PFSK-1 (cell line): ENCODE data around the gene KRT6C.

Experiments used
- FOXP2 ChIP-seq: optimal IDR thresholded peaks from 2 replicates; pipeline ENCODE3; 2011; ENCODE audit warnings: borderline replicate concordance, control low read depth, inconsistent platforms; ENCODE audit not compliant: insufficient read depth; ENCODE audit errors: extremely low read length, extremely low read depth
- POLR2AphosphoS5 ChIP-seq: IDR thresholded peaks from 2 replicates; pipeline ENCODE4 v1.6.1; 2012; ENCODE audit warnings: low read depth, mild to moderate bottlenecking, control low read depth, low read length, moderate library complexity
- TF ChIP-seq, protein P1 (sequence below), 2 experiments: IDR thresholded peaks; 2 replicates each; pipeline versions ENCODE4 v1.6.1 to v1.8.0; 2011 to 2012; ENCODE audit warnings: low read depth in 2 of 2, low read length in 2 of 2, control low read depth in 1 of 2, inconsistent platforms in 1 of 2, mild to moderate bottlenecking in 1 of 2, moderate library complexity in 1 of 2; ENCODE audit not compliant: insufficient read depth in 1 of 2

GRCh38 chr12:52452101-52452500 is 21.5 kb downstream of the KRT6C start, which contains the start of gene KRT6B:
- no peak for TF ChIP-seq POLR2AphosphoS5
- no peak for TF ChIP-seq FOXP2
- TF ChIP-seq, protein P1, sequence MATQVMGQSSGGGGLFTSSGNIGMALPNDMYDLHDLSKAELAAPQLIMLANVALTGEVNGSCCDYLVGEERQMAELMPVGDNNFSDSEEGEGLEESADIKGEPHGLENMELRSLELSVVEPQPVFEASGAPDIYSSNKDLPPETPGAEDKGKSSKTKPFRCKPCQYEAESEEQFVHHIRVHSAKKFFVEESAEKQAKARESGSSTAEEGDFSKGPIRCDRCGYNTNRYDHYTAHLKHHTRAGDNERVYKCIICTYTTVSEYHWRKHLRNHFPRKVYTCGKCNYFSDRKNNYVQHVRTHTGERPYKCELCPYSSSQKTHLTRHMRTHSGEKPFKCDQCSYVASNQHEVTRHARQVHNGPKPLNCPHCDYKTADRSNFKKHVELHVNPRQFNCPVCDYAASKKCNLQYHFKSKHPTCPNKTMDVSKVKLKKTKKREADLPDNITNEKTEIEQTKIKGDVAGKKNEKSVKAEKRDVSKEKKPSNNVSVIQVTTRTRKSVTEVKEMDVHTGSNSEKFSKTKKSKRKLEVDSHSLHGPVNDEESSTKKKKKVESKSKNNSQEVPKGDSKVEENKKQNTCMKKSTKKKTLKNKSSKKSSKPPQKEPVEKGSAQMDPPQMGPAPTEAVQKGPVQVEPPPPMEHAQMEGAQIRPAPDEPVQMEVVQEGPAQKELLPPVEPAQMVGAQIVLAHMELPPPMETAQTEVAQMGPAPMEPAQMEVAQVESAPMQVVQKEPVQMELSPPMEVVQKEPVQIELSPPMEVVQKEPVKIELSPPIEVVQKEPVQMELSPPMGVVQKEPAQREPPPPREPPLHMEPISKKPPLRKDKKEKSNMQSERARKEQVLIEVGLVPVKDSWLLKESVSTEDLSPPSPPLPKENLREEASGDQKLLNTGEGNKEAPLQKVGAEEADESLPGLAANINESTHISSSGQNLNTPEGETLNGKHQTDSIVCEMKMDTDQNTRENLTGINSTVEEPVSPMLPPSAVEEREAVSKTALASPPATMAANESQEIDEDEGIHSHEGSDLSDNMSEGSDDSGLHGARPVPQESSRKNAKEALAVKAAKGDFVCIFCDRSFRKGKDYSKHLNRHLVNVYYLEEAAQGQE (IDR thresholded peaks at IDR 0.05; ENCODE audit: insufficient read depth in 1 of 2, low read depth in 2 of 2, low read length in 2 of 2) = no peak
